A549 (cell line): ENCODE results near the gene NTM.

Experiments used
- CBX2 ChIP-seq: fragments of 200-600 bp; sonication (generic); IDR thresholded peaks from 2 replicates; pipeline ENCODE4 v1.6.1; 2016; ENCODE audit warnings: low read depth, mild to moderate bottlenecking, borderline replicate concordance
- CEBPB ChIP-seq, 2 experiments: fragments of >200 bp in 1 of 2; sonication (Bioruptor Twin) in 1 of 2; formaldehyde crosslinking in 1 of 2; IDR thresholded peaks; 2 replicates each; pipeline ENCODE4 v1.6.1; 2012 to 2016
- ESRRA ChIP-seq: fragments of 150-350 bp; IDR thresholded peaks from 2 replicates; pipeline ENCODE4 v1.6.1; 2014; ENCODE audit warnings: mild to moderate bottlenecking, low read length, borderline replicate concordance
- HDAC2 ChIP-seq: fragments of 200-600 bp; sonication (generic); IDR thresholded peaks from 2 replicates; pipeline ENCODE4 v1.6.1; 2016
- POLR2A ChIP-seq: IDR thresholded peaks from 2 replicates; pipeline ENCODE4 v1.6.1; 2012; ENCODE audit warnings: mild to moderate bottlenecking, low read length
- POLR2AphosphoS2 ChIP-seq: conservative IDR thresholded peaks from 2 replicates; pipeline ENCODE4 v1.6.1; 2012; ENCODE audit warnings: low read length, improper control_type of control experiment, inconsistent platforms
- RAD21 ChIP-seq, 2 experiments: fragments of >200 bp in 1 of 2; sonication (Bioruptor Twin) in 1 of 2; formaldehyde crosslinking in 1 of 2; IDR thresholded peaks in 1 of 2; conservative IDR thresholded peaks in 1 of 2; 2 replicates in 1 of 2; 3 replicates in 1 of 2; pipeline ENCODE4 v1.6.1; 2012 to 2018; ENCODE audit warnings: inconsistent platforms in 1 of 2
- RFX5 ChIP-seq: fragments of 450-650 bp; IDR thresholded peaks from 2 replicates; pipeline ENCODE4 v1.7.1; 2014; ENCODE audit warnings: antibody characterized with exemption, mild to moderate bottlenecking, moderate library complexity
- TP53 ChIP-seq: fragments of 250-450 bp; sonication (Bioruptor Pico); IDR thresholded peaks from 2 replicates; pipeline ENCODE4 v1.5.0; 2021; ENCODE audit warnings: mild to moderate bottlenecking, moderate library complexity
- ZFP36 ChIP-seq: fragments of 450-650 bp; IDR thresholded peaks from 2 replicates; pipeline ENCODE4 v1.6.1; 2014; ENCODE audit warnings: borderline replicate concordance; ENCODE audit not compliant: partially characterized antibody
- TF ChIP-seq, protein P1 (sequence below): fragments of >200 bp; sonication (Bioruptor Twin); formaldehyde crosslinking; IDR thresholded peaks from 3 replicates; pipeline ENCODE4 v1.5.1; 2016
- TF ChIP-seq, protein P2 (sequence below): fragments of 200-600 bp; sonication (generic); IDR thresholded peaks from 2 replicates; pipeline ENCODE4 v1.6.1; 2016; ENCODE audit warnings: antibody characterized with exemption, mild to moderate bottlenecking, moderate library complexity
- TF ChIP-seq, protein P3 (sequence below): fragments of >200 bp; sonication (Bioruptor Twin); formaldehyde crosslinking; IDR thresholded peaks from 2 replicates; pipeline ENCODE4 v1.6.1; 2016
- TF ChIP-seq, protein P4 (sequence below): fragments of 450-650 bp; IDR thresholded peaks from 2 replicates; pipeline ENCODE4 v1.6.1; 2014; ENCODE audit warnings: antibody characterized with exemption

DNA sequence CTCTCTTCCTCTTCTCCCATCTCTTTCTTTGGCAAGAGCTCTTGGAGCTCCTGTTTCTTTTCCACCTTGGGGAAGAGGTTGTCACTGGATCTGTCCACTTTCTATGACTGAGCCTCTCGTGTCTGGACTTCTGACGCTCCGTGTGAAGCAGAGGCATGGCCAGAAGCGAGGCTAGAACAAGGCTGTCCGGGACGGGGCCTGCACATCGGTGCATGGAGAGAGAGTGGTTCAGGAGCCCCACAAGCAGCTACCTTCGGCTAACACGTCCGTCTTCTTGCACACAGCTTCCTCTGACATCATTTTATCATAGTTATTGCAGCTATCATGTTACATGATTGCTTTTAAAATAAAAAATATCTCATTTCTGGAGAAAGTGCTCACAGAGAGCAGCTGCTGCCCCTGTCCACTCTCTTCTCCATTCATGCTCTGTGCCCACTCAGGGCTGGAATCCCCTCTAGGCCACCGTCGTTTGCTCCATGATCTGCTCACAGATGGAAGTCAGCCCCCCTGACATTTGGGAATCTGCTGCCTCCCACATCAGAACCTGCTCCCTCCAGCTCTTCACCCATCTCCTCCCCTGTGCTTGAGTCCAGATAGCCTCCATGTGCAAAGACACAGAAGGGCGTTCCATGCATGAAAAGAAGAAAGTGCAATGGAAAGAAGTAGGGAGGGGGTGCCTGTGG is 308.4 kb downstream of the NTM start:
- TF ChIP-seq, protein P1, sequence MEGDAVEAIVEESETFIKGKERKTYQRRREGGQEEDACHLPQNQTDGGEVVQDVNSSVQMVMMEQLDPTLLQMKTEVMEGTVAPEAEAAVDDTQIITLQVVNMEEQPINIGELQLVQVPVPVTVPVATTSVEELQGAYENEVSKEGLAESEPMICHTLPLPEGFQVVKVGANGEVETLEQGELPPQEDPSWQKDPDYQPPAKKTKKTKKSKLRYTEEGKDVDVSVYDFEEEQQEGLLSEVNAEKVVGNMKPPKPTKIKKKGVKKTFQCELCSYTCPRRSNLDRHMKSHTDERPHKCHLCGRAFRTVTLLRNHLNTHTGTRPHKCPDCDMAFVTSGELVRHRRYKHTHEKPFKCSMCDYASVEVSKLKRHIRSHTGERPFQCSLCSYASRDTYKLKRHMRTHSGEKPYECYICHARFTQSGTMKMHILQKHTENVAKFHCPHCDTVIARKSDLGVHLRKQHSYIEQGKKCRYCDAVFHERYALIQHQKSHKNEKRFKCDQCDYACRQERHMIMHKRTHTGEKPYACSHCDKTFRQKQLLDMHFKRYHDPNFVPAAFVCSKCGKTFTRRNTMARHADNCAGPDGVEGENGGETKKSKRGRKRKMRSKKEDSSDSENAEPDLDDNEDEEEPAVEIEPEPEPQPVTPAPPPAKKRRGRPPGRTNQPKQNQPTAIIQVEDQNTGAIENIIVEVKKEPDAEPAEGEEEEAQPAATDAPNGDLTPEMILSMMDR, result no peak
- TF ChIP-seq CBX2 (no peak), RAD21 (conservative IDR thresholded peaks at IDR 0.05 in 1 of 2, IDR thresholded peaks at IDR 0.05 in 1 of 2) (no peak), TP53 (CRISPR knock-in tag) (no peak), ZFP36 (no peak), HDAC2 (no peak), ESRRA (no peak), CEBPB (IDR thresholded peaks at IDR 0.05) (no peak), RFX5 (no peak), POLR2A (no peak), POLR2AphosphoS2 (no peak)
- TF ChIP-seq, protein P2, sequence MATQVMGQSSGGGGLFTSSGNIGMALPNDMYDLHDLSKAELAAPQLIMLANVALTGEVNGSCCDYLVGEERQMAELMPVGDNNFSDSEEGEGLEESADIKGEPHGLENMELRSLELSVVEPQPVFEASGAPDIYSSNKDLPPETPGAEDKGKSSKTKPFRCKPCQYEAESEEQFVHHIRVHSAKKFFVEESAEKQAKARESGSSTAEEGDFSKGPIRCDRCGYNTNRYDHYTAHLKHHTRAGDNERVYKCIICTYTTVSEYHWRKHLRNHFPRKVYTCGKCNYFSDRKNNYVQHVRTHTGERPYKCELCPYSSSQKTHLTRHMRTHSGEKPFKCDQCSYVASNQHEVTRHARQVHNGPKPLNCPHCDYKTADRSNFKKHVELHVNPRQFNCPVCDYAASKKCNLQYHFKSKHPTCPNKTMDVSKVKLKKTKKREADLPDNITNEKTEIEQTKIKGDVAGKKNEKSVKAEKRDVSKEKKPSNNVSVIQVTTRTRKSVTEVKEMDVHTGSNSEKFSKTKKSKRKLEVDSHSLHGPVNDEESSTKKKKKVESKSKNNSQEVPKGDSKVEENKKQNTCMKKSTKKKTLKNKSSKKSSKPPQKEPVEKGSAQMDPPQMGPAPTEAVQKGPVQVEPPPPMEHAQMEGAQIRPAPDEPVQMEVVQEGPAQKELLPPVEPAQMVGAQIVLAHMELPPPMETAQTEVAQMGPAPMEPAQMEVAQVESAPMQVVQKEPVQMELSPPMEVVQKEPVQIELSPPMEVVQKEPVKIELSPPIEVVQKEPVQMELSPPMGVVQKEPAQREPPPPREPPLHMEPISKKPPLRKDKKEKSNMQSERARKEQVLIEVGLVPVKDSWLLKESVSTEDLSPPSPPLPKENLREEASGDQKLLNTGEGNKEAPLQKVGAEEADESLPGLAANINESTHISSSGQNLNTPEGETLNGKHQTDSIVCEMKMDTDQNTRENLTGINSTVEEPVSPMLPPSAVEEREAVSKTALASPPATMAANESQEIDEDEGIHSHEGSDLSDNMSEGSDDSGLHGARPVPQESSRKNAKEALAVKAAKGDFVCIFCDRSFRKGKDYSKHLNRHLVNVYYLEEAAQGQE, result no peak
- TF ChIP-seq, protein P3, sequence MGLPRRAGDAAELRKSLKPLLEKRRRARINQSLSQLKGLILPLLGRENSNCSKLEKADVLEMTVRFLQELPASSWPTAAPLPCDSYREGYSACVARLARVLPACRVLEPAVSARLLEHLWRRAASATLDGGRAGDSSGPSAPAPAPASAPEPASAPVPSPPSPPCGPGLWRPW, result no peak
- TF ChIP-seq, protein P4, sequence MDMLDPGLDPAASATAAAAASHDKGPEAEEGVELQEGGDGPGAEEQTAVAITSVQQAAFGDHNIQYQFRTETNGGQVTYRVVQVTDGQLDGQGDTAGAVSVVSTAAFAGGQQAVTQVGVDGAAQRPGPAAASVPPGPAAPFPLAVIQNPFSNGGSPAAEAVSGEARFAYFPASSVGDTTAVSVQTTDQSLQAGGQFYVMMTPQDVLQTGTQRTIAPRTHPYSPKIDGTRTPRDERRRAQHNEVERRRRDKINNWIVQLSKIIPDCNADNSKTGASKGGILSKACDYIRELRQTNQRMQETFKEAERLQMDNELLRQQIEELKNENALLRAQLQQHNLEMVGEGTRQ, result no peak
